PC-3 (cell line): ENCODE measurements around the gene HDAC1. TPM values are rescaled to one million over a fixed set of nuclear protein-coding genes. Genes with fewer than 3 reads are reported as not detected.

Source experiments
- ATAC-seq: fragments of 200-7000 bp; cut with Tn5 transposase; 2 replicates; pipeline ENCODE4 v1.9.1; 2020; ENCODE audit warnings: mild to moderate bottlenecking, moderate library complexity
- BruUV-seq: library from RNA; stranded (reverse); fragments of 400-500 nt; replicated peaks from 2 replicates; lab custom pipeline; 2021; lab: Mats Ljungman, UMichigan
- CTCF ChIA-PET: fragments of 300-600 bp; sonication (Branson Sonifier 250); formaldehyde crosslinking; loops from one replicate; lab custom pipeline; 2022; ENCODE audit warnings: antibody characterized with exemption; lab: Charles Lee
- POLR2A ChIA-PET: fragments of 300-600 bp; sonication (Branson Sonifier 250); formaldehyde crosslinking; loops from one replicate; lab custom pipeline; 2022; ENCODE audit warnings: antibody characterized with exemption; ENCODE audit not compliant: unreplicated experiment; lab: Charles Lee
- DNase-seq: peaks from one replicate; pipeline ENCODE4 v3.0.0-alpha.2; 2015
- H2AFZ ChIP-seq: fragments of 300-600 bp; sonication (generic); 2 replicates; pipeline ENCODE4 v1.6.0; 2016; ENCODE audit warnings: antibody characterized with exemption, low read length
- H3F3A ChIP-seq: fragments of 300-600 bp; sonication (generic); one replicate; pipeline ENCODE4 v1.6.0; 2017; ENCODE audit warnings: antibody characterized with exemption, low read length, control low read depth, mild to moderate bottlenecking; ENCODE audit not compliant: unreplicated experiment
- H3K27ac ChIP-seq: fragments of 300-600 bp; sonication (generic); 2 replicates; pipeline ENCODE4 v1.5.1; 2016; ENCODE audit warnings: mild to moderate bottlenecking, low read length
- H3K27me3 ChIP-seq: fragments of 300-600 bp; sonication (generic); 2 replicates; pipeline ENCODE4 v1.6.1; 2016; ENCODE audit warnings: low read length, mixed read lengths
- H3K36me3 ChIP-seq: fragments of 300-600 bp; sonication (generic); 2 replicates; pipeline ENCODE4 v1.6.1; 2016; ENCODE audit warnings: low read depth, mixed run types, low read length, mixed read lengths
- H3K4me1 ChIP-seq: fragments of 300-600 bp; sonication (generic); 2 replicates; pipeline ENCODE4 v1.5.1; 2016; ENCODE audit warnings: low read length; ENCODE audit not compliant: insufficient read depth
- H3K4me2 ChIP-seq: fragments of 300-600 bp; sonication (generic); 2 replicates; pipeline ENCODE4 v1.6.0; 2016; ENCODE audit warnings: low read length
- H3K4me3 ChIP-seq: fragments of 300-600 bp; sonication (generic); 2 replicates; pipeline ENCODE4 v1.5.1; 2016; ENCODE audit warnings: mild to moderate bottlenecking, low read length, mixed read lengths
- H3K79me2 ChIP-seq: fragments of 300-600 bp; sonication (generic); 2 replicates; pipeline ENCODE4 v1.6.1; 2017; ENCODE audit warnings: low read length, mixed read lengths
- H3K9ac ChIP-seq: fragments of 300-600 bp; sonication (generic); 2 replicates; pipeline ENCODE4 v1.6.0; 2016; ENCODE audit warnings: mild to moderate bottlenecking, low read length
- H3K9me2 ChIP-seq: fragments of 300-600 bp; sonication (generic); replicated peaks from 2 replicates; pipeline ENCODE4 v1.6.1; 2016; ENCODE audit warnings: mixed run types, low read length, mixed read lengths
- H3K9me3 ChIP-seq: fragments of 300-600 bp; sonication (generic); 2 replicates; pipeline ENCODE4 v1.6.1; 2016; ENCODE audit warnings: low read length, mixed read lengths
- H4K20me1 ChIP-seq: fragments of 300-600 bp; sonication (generic); 2 replicates; pipeline ENCODE4 v1.6.1; 2016; ENCODE audit warnings: low read length, mixed read lengths
- EZH2 ChIP-seq: fragments of 300-600 bp; sonication (generic); IDR thresholded peaks from one replicate; pipeline ENCODE4 v1.6.1; 2017; ENCODE audit warnings: antibody characterized with exemption, mild to moderate bottlenecking, low read length; ENCODE audit not compliant: unreplicated experiment
- EZH2phosphoT487 ChIP-seq: fragments of 300-600 bp; sonication (generic); IDR thresholded peaks from 2 replicates; pipeline ENCODE4 v1.6.1; 2018; ENCODE audit warnings: mild to moderate bottlenecking, antibody characterized with exemption, low read length, borderline replicate concordance
- intact Hi-C: fragments of 100-400 bp; cut with micrococcal nuclease; formaldehyde crosslinking; loops from 2 replicates; pipeline ENCODE4 v1.9.0; 2023
- total RNA-seq: library from RNA; depleted of rRNA; stranded (reverse); fragments of >200 nt; gene quantifications from 2 replicates; pipeline ENCODE4 v1.2.3, GENCODE V29; 2014
- TF ChIP-seq, protein P1 (sequence below): fragments of 300-600 bp; sonication (generic); conservative IDR thresholded peaks from 2 replicates; pipeline ENCODE4 v1.5.1; 2017; ENCODE audit warnings: antibody characterized with exemption, low read depth, mild to moderate bottlenecking, low read length

HDAC1 gene
- total RNA-seq, 1 experiment from 2014 or later = 184 TPM

- H3K36me3 ChIP-seq = no peaks in the 10 kb centered on the region
- no peaks in the 10 kb centered on the region for H3K27me3 ChIP-seq
- H4K20me1 ChIP-seq = no peaks in the 10 kb centered on the region
- no peak overlapping the region for H3K9ac ChIP-seq
- H3K9me3 ChIP-seq = no peaks in the 10 kb centered on the region
- H3K4me2 ChIP-seq = no peak overlapping the region
- intact Hi-C loops = no loop called here
- H3K9me2 ChIP-seq = no peaks in the 10 kb centered on the region
- H3K4me1 ChIP-seq = peaks cover 8% of the 10 kb centered on the region
- ChIA-PET POLR2A (no interaction called here), CTCF (no interaction called here)
- H3K4me3 ChIP-seq = no peak overlapping the region
- TF ChIP-seq, protein P1, sequence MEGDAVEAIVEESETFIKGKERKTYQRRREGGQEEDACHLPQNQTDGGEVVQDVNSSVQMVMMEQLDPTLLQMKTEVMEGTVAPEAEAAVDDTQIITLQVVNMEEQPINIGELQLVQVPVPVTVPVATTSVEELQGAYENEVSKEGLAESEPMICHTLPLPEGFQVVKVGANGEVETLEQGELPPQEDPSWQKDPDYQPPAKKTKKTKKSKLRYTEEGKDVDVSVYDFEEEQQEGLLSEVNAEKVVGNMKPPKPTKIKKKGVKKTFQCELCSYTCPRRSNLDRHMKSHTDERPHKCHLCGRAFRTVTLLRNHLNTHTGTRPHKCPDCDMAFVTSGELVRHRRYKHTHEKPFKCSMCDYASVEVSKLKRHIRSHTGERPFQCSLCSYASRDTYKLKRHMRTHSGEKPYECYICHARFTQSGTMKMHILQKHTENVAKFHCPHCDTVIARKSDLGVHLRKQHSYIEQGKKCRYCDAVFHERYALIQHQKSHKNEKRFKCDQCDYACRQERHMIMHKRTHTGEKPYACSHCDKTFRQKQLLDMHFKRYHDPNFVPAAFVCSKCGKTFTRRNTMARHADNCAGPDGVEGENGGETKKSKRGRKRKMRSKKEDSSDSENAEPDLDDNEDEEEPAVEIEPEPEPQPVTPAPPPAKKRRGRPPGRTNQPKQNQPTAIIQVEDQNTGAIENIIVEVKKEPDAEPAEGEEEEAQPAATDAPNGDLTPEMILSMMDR = no peak
- no peak for TF ChIP-seq EZH2phosphoT487
- no peak for TF ChIP-seq EZH2
- no peaks in the 10 kb centered on the region for H3K79me2 ChIP-seq
- H3K27ac ChIP-seq = no peak overlapping the region
- no peaks in the 10 kb centered on the region for H3F3A ChIP-seq
- H2AFZ ChIP-seq = no peak overlapping the region
- ATAC-seq (no peak), DNase-seq (no peak)
- no TSS peak for BruUV-seq
Observed at GRCh38 chr1:32356478-32356877, 64.6 kb downstream of the HDAC1 start.

GRCh38 chr1:32357614-32358013, 65.7 kb downstream of the HDAC1 start:
- DNase-seq (no peak), ATAC-seq (no peak)
- TF ChIP-seq, protein P1 = no peak
- TF ChIP-seq EZH2phosphoT487 = no peak
- no peak for TF ChIP-seq EZH2
- ChIA-PET CTCF (no interaction called here), POLR2A (interaction anchor here (0.7 kb wide), 1 partner anchor 1292 kb away, joined by 4 read pairs; no protein-coding TSS in a partner anchor)
- H3K27me3 ChIP-seq = no peaks in the 10 kb centered on the region
- H3K9me2 ChIP-seq = no peaks in the 10 kb centered on the region
- H3K4me1 ChIP-seq = peaks cover 1% of the 10 kb centered on the region; the same call in 1 of the 2 replicates
- no peak overlapping the region for H3K9ac ChIP-seq
- intact Hi-C loops = no loop called here
- no TSS peak for BruUV-seq
- H3K27ac ChIP-seq = no peak overlapping the region
- H3K79me2 ChIP-seq = no peaks in the 10 kb centered on the region
- H3K36me3 ChIP-seq = no peaks in the 10 kb centered on the region
- no peaks in the 10 kb centered on the region for H3K9me3 ChIP-seq
- H3K4me2 ChIP-seq = no peak overlapping the region
- H3K4me3 ChIP-seq = no peak overlapping the region
- no peak overlapping the region for H2AFZ ChIP-seq
- no peaks in the 10 kb centered on the region for H3F3A ChIP-seq
- no peaks in the 10 kb centered on the region for H4K20me1 ChIP-seq

DNA sequence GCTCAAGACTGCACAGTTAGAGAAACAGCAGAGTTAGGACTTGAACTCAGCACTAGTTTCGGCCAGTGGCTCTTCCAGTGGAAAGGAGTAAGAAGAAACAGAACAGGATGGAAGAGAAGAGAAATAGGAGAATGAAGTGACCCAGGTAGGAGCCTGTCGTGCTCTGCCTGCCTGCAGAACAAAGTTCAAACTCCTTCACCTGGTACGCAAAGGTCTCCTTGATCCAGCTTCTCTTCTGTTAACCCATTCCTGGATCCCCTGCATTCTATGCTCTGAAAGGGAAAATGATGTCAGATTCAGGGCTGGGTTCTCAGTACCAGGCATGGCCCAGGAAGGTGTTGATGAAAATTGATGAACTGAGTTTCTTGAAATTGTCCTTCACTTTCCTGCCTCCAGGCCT, 66.6 kb downstream of the HDAC1 start:
- POLR2A ChIA-PET = no interaction called here
- intact Hi-C loops = no loop called here
- TF ChIP-seq, protein P1 = no peak
- TF ChIP-seq EZH2phosphoT487 (no peak), EZH2 (no peak)
- H3K79me2 ChIP-seq = no peaks in the 10 kb centered on the region
- no peak overlapping the region for H2AFZ ChIP-seq
- no peak overlapping the region for H3K4me2 ChIP-seq
- H3K4me1 ChIP-seq = no peaks in the 10 kb centered on the region
- DNase-seq = no peak
- BruUV-seq = no TSS peak
- no peaks in the 10 kb centered on the region for H3K9me3 ChIP-seq
- no peaks in the 10 kb centered on the region for H3K9me2 ChIP-seq
- no peak overlapping the region for H3K4me3 ChIP-seq
- H4K20me1 ChIP-seq = no peaks in the 10 kb centered on the region
- ATAC-seq = no peak
- no peak overlapping the region for H3K9ac ChIP-seq
- H3K36me3 ChIP-seq = no peaks in the 10 kb centered on the region
- CTCF ChIA-PET = no interaction called here
- no peaks in the 10 kb centered on the region for H3K27me3 ChIP-seq
- H3F3A ChIP-seq = no peaks in the 10 kb centered on the region
- H3K27ac ChIP-seq = no peak overlapping the region
